Ishikawa (cell line): ENCODE measurements around the gene MYOZ2.

ENCODE experiments used
- CEBPB ChIP-seq: IDR thresholded peaks from 2 replicates; pipeline ENCODE4 v1.6.1; 2012
- EP300 ChIP-seq: IDR thresholded peaks from 2 replicates; pipeline ENCODE4 v1.6.1; 2012; ENCODE audit warnings: borderline replicate concordance
- FOXM1 ChIP-seq: IDR thresholded peaks from 2 replicates; pipeline ENCODE4 v1.6.1; 2012; ENCODE audit warnings: low read depth, borderline replicate concordance
- NFIC ChIP-seq: IDR thresholded peaks from 2 replicates; pipeline ENCODE4 v1.6.1; 2012
- RAD21 ChIP-seq: IDR thresholded peaks from 2 replicates; pipeline ENCODE4 v1.6.1; 2012; ENCODE audit warnings: low read depth
- TAF1 ChIP-seq: IDR thresholded peaks from 2 replicates; pipeline ENCODE4 v1.6.1; 2012; ENCODE audit warnings: low read depth, mild to moderate bottlenecking
- YY1 ChIP-seq: IDR thresholded peaks from 2 replicates; pipeline ENCODE4 v1.6.1; 2012; ENCODE audit warnings: low read depth
- ZBTB7A ChIP-seq: IDR thresholded peaks from 2 replicates; pipeline ENCODE4 v1.6.1; 2012; ENCODE audit warnings: low read depth
- TF ChIP-seq, protein P1 (sequence below): IDR thresholded peaks from 2 replicates; pipeline ENCODE4 v1.6.1; 2012; ENCODE audit warnings: low read depth, mild to moderate bottlenecking
- TF ChIP-seq, protein P2 (sequence below): IDR thresholded peaks from 2 replicates; pipeline ENCODE4 v1.6.1; 2012

DNA sequence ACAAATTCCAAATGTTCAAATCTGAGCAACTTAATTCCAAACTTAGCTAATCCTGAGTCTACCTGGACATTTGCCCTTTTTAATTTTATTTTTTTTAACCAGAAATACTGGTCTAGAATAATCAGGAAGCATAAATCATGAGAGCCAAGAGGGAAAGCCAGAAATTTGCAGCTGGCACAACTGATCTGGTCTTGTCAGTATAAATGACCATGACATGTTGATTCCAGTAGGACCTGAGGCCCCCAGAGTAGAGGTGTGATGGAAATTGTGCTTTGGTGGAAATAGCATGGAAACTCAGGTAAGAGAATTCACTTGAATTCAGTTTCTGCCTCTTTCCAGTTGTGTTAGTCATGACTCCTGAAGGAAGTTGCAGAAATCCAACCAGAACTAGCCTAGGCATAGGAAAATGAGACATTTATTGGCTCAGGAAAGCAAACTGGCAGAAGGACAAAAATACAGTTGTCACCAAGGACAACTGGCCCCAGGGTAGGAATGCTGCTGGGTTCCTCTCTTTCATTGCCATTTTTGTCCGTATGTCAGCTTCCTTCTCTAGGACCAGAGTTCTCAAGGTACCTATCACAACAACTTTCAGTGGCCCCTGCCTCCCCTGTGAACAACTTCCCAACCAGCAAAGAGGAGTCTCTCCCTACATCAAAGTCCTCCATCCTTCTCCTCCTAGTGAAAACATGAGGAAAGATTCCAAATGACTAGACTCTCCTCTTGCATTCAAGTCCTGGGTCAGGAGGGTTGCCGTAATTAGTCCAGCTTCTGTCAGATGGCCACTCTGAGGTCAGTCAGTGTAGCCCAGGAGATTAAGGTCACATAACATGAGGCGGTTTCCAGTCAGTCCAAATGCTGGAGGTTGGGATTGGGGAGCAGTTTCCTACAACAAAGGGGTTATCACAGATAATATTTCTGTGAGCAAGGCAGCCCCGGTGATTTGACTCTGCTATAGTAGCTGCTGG lies 29.3 kb upstream of the MYOZ2 start:
- TF ChIP-seq EP300 = no peak
- TF ChIP-seq NFIC = no peak
- TF ChIP-seq, protein P1, sequence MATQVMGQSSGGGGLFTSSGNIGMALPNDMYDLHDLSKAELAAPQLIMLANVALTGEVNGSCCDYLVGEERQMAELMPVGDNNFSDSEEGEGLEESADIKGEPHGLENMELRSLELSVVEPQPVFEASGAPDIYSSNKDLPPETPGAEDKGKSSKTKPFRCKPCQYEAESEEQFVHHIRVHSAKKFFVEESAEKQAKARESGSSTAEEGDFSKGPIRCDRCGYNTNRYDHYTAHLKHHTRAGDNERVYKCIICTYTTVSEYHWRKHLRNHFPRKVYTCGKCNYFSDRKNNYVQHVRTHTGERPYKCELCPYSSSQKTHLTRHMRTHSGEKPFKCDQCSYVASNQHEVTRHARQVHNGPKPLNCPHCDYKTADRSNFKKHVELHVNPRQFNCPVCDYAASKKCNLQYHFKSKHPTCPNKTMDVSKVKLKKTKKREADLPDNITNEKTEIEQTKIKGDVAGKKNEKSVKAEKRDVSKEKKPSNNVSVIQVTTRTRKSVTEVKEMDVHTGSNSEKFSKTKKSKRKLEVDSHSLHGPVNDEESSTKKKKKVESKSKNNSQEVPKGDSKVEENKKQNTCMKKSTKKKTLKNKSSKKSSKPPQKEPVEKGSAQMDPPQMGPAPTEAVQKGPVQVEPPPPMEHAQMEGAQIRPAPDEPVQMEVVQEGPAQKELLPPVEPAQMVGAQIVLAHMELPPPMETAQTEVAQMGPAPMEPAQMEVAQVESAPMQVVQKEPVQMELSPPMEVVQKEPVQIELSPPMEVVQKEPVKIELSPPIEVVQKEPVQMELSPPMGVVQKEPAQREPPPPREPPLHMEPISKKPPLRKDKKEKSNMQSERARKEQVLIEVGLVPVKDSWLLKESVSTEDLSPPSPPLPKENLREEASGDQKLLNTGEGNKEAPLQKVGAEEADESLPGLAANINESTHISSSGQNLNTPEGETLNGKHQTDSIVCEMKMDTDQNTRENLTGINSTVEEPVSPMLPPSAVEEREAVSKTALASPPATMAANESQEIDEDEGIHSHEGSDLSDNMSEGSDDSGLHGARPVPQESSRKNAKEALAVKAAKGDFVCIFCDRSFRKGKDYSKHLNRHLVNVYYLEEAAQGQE = no peak
- TF ChIP-seq TAF1 = no peak
- TF ChIP-seq, protein P2, sequence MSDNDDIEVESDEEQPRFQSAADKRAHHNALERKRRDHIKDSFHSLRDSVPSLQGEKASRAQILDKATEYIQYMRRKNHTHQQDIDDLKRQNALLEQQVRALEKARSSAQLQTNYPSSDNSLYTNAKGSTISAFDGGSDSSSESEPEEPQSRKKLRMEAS = no peak
- no peak for TF ChIP-seq ZBTB7A
- no peak for TF ChIP-seq CEBPB
- TF ChIP-seq RAD21 = no peak
- no peak for TF ChIP-seq FOXM1
- TF ChIP-seq YY1 = no peak
